ENCODE data around the gene SRCAP. TPM values are rescaled to one million over a fixed set of nuclear protein-coding genes. Genes with fewer than 3 reads are reported as not detected.

Gene SRCAP
- total and polyA plus RNA-seq, 2 of the 8 experiments (the other 6 are each of a cell fraction or from before 2014, with no cell fraction given) = 5.5 to 54.3 TPM

DNA sequence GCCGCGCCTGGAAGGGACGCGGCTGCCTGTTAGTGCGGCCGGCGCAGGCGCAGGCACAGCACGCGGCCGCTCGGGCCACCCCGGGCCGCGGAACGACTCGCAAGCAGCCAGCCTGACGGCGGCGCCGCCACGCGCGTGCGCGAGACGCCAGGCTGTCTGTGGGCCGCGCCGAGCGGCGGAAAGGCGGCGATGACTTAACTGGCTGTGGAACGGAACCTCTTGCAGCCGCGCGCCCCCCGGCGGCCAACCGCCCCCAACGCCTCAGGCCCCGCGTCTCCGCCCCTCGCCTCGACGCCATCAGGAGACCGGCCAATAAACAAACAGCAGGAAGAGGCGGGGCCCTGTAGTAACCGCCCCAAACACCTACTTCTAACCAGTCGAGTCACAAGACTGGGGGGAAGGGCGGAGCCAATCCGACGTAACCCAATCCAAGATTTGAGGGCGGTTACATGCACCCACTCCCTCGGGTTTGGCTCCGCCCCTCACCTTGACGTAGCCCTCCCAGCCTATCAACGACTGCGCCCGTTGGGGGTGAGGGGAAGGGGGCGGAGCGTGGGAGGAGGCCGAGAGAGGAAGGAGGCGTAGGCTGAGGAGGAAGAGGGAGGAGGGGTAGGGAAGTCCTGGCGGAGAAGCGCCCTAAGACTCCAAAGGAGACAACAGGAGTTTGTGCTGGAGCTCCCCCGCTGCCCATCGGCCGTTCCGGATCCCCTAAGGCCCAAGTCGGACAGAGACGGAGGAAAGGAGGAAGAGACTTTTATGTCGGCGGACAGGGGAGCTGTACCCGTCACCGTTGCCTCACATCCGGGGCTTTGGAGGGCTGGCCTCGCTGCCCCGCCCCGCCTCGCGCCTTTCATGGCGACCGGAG lies 40.9 kb upstream of the SRCAP start, which contains the start of gene FBRS (continued):
- no peak for TF ChIP-seq CEBPB (IDR thresholded peaks at IDR 0.05; ENCODE audit: low read depth, low read length)
- TF ChIP-seq RXRA (IDR thresholded peaks at IDR 0.05; ENCODE audit: insufficient read depth, low read depth, low read length) = no peak
- no peak for TF ChIP-seq TCF12 (IDR thresholded peaks at IDR 0.05; ENCODE audit: low read depth, low read length)

All from H1 (cell line).